SK-N-SH (cell line): ENCODE data around the gene D2HGDH.

Source experiments
- CTCF ChIP-seq: fragments of 200-600 bp; sonication (generic); IDR thresholded peaks from 2 replicates; pipeline ENCODE4 v1.6.1; 2017; ENCODE audit warnings: antibody characterized with exemption, mild to moderate bottlenecking, moderate library complexity
- EP300 ChIP-seq, 2 experiments: IDR thresholded peaks; 2 replicates each; pipeline versions ENCODE4 v1.4.0 to v1.6.1; 2012; ENCODE audit warnings: borderline replicate concordance in 1 of 2, low read depth in 1 of 2, low read length in 1 of 2
- EZH2phosphoT487 ChIP-seq: fragments of 200-600 bp; sonication (generic); IDR thresholded peaks from 2 replicates; pipeline ENCODE4 v1.6.1; 2017; ENCODE audit warnings: low read depth, mixed run types, mild to moderate bottlenecking, antibody characterized with exemption, moderate library complexity, borderline replicate concordance
- FOSL2 ChIP-seq: IDR thresholded peaks from 2 replicates; pipeline ENCODE4 v1.4.0; 2012; ENCODE audit warnings: low read depth, mild to moderate bottlenecking, moderate library complexity, borderline replicate concordance
- FOXM1 ChIP-seq: IDR thresholded peaks from 2 replicates; pipeline ENCODE4 v1.4.0; 2012; ENCODE audit warnings: low read depth, mild to moderate bottlenecking
- JUND ChIP-seq: IDR thresholded peaks from 2 replicates; pipeline ENCODE4 v1.4.0; 2012
- REST ChIP-seq: IDR thresholded peaks from 2 replicates; pipeline ENCODE4 v1.6.1; 2012; ENCODE audit warnings: mild to moderate bottlenecking, low read depth, low read length, moderate library complexity
- TAF1 ChIP-seq: IDR thresholded peaks from 2 replicates; pipeline ENCODE4 v1.6.1; 2012; ENCODE audit warnings: low read depth, mild to moderate bottlenecking, low read length, moderate library complexity, borderline replicate concordance
- TEAD4 ChIP-seq: IDR thresholded peaks from 2 replicates; pipeline ENCODE4 v1.4.0; 2012; ENCODE audit warnings: mild to moderate bottlenecking, borderline replicate concordance; ENCODE audit not compliant: insufficient read depth
- USF1 ChIP-seq: IDR thresholded peaks from 2 replicates; pipeline ENCODE4 v1.4.0; 2012; ENCODE audit warnings: low read depth, borderline replicate concordance
- ZBTB33 ChIP-seq: IDR thresholded peaks from 2 replicates; pipeline ENCODE4 v1.4.0; 2012; ENCODE audit warnings: low read depth, borderline replicate concordance
- TF ChIP-seq, protein P1 (sequence below): fragments of 150-350 bp; IDR thresholded peaks from 2 replicates; pipeline ENCODE4 v1.6.1; 2017; ENCODE audit warnings: antibody characterized with exemption, low read length, low read depth, borderline replicate concordance

- TF ChIP-seq REST (no peak), USF1 (no peak), EP300 (IDR thresholded peaks at IDR 0.05; ENCODE audit: borderline replicate concordance in 1 of 2, low read depth in 1 of 2, low read length in 1 of 2) (no peak), FOSL2 (no peak), FOXM1 (no peak), JUND (no peak), ZBTB33 (no peak), TAF1 (no peak), CTCF (no peak), EZH2phosphoT487 (no peak), TEAD4 (no peak)
- TF ChIP-seq, protein P1, sequence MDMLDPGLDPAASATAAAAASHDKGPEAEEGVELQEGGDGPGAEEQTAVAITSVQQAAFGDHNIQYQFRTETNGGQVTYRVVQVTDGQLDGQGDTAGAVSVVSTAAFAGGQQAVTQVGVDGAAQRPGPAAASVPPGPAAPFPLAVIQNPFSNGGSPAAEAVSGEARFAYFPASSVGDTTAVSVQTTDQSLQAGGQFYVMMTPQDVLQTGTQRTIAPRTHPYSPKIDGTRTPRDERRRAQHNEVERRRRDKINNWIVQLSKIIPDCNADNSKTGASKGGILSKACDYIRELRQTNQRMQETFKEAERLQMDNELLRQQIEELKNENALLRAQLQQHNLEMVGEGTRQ: no peak
Measured at GRCh38 chr2:241746084-241746483, 11.7 kb downstream of the D2HGDH start.
